Right atrium auricular region (tissue), 2 donors: ENCODE data around the gene TMEM150B. TPM values are rescaled to one million over a fixed set of nuclear protein-coding genes. Genes with fewer than 3 reads are reported as not detected.

ENCODE experiments used
- DNase-seq: peaks from one replicate; pipeline ENCODE4 v3.0.0-alpha.2; 2019; ENCODE audit warnings: low spot score
- H3K27ac ChIP-seq, 2 donors: fragments of 200-600 bp; sonication (generic); 1 replicate in 1 of 2; 2 replicates in 1 of 2; pipeline ENCODE4 v1.5.1; 2016 to 2019
- H3K27me3 ChIP-seq, 2 donors: fragments of 200-600 bp; sonication (generic); one replicate each; pipeline versions ENCODE4 v1.5.1 to v1.6.0; 2017 to 2019
- H3K36me3 ChIP-seq: fragments of 200-600 bp; sonication (generic); one replicate; pipeline ENCODE4 v1.5.1; 2016
- H3K4me1 ChIP-seq, 2 donors: fragments of 200-600 bp; sonication (generic); one replicate each; pipeline versions ENCODE4 v1.5.1 to v1.6.0; 2017 to 2019
- H3K4me3 ChIP-seq, 2 donors: fragments of 200-600 bp; sonication (generic); 1 replicate in 1 of 2; 2 replicates in 1 of 2; pipeline ENCODE4 v1.5.1; 2017 to 2019; ENCODE audit warnings: mild to moderate bottlenecking in 1 of 2, moderate library complexity in 1 of 2
- H3K9me3 ChIP-seq, 2 donors: fragments of 200-600 bp; sonication (generic); one replicate each; pipeline ENCODE4 v1.5.1; 2019
- total RNA-seq, 2 donors: library from RNA; depleted of rRNA; stranded (reverse); fragments of >200 nt; gene quantifications; one replicate each; pipeline ENCODE4 v1.1.0, GENCODE V29; 2016
- TF ChIP-seq, protein P1 (sequence below), 2 donors: fragments of 200-600 bp; sonication (generic); IDR thresholded peaks; one replicate each; pipeline ENCODE4 v1.5.1; 2019; ENCODE audit warnings: antibody characterized with exemption in 2 of 2

TMEM150B gene
- total RNA-seq, 2 donors from 2014 or later, result 3.3 TPM; not detected in 1

DNA sequence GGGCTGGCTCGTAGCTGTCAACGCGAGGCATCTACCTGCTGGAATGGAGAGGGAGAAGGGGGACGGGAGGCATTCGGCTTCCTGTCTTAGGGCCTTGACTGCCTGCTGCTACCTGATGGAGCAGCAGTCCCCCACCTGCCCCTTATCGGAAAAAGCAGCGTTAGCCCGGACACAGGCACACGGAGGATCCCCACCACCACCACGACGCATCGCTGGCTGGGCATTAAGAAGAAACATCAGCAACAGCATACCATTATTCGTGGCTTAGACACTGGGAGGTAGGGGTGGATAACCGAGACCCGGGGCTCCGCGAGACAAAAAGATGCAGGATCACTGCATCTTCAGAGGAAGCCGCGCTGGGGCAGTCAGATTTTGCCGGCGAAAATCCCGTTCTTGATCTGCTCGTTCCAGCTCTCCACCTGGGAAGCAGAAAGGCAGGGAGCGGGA, 28.2 kb upstream of the TMEM150B start:
- Histone ChIP-seq H3K4me3 (peak overlapping the region; percentile 18 to 45), H3K4me1 (peaks cover 0 to 23% of the 10 kb centered on the region in 2 donors), H3K27me3 (peaks cover 21 to 33% of the 10 kb centered on the region in 2 donors), H3K36me3 (no peaks in the 10 kb centered on the region), H3K9me3 (no peaks in the 10 kb centered on the region), H3K27ac (no peak overlapping the region)
- TF ChIP-seq, protein P1, sequence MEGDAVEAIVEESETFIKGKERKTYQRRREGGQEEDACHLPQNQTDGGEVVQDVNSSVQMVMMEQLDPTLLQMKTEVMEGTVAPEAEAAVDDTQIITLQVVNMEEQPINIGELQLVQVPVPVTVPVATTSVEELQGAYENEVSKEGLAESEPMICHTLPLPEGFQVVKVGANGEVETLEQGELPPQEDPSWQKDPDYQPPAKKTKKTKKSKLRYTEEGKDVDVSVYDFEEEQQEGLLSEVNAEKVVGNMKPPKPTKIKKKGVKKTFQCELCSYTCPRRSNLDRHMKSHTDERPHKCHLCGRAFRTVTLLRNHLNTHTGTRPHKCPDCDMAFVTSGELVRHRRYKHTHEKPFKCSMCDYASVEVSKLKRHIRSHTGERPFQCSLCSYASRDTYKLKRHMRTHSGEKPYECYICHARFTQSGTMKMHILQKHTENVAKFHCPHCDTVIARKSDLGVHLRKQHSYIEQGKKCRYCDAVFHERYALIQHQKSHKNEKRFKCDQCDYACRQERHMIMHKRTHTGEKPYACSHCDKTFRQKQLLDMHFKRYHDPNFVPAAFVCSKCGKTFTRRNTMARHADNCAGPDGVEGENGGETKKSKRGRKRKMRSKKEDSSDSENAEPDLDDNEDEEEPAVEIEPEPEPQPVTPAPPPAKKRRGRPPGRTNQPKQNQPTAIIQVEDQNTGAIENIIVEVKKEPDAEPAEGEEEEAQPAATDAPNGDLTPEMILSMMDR (IDR thresholded peaks at IDR 0.05), result no peak
- DNase-seq, result no peak

DNA sequence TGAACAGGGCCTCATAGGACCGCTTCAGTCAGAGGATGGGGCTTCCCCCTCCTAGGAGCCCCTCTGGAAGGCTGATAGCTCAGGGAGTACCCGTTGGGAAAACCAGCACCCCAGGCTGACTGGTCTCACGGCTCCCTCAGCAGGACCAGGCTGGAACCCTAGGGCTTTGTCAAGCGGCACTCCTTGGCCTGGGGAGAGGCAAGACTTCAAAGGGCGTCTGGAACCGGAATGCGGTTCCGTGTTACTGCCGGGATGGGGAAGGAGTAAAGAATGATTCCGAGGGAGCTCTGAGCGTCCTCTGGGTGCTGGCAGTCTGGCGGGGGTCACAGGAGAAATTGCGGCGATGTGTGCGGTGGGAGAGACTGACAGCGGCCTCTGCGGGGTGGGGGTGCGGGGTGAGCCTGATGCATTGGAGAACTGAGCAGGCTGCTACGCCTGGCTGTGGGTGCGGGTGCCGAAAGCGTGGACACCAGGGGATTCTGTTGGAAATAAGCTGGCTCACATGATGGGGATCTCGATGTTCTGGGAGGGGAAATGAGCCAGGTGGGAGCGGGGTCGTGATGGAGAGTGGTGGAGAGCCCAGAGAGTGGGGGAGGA, 27.5 kb upstream of the TMEM150B start:
- H3K36me3 ChIP-seq, result no peaks in the 10 kb centered on the region
- no peak overlapping the region for H3K4me3 ChIP-seq
- no peak for DNase-seq
- peaks cover 0 to 23% of the 10 kb centered on the region in 2 donors for H3K4me1 ChIP-seq
- TF ChIP-seq, protein P1 (IDR thresholded peaks at IDR 0.05), result no peak
- H3K9me3 ChIP-seq, result no peaks in the 10 kb centered on the region
- peaks cover 21 to 33% of the 10 kb centered on the region in 2 donors for H3K27me3 ChIP-seq
- no peak overlapping the region for H3K27ac ChIP-seq

DNA sequence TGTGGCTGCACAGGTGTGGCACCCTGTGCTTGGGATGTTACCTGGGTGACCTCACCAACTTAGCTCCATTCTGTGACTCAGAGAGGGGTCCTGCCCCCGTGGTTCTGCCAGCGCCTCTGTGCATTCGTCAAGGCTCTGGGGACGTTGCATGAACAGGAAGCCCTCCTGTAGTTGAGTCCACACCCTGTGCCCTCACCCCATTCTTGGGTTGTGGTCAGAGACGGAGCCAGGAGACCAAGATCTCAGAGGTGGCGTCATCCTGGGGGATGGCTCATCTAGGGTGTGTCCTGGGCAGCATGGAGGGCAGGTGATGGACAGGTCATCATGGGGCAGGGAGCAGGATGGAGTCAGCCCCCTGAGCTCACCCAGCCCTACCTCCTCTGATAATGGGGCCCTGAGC, 26.9 kb upstream of the TMEM150B start:
- peaks cover 0 to 23% of the 10 kb centered on the region in 2 donors for H3K4me1 ChIP-seq
- TF ChIP-seq, protein P1 (IDR thresholded peaks at IDR 0.05), result no peak
- peaks cover 3% of the 10 kb centered on the region for H3K36me3 ChIP-seq
- DNase-seq, result no peak
- H3K9me3 ChIP-seq, result no peaks in the 10 kb centered on the region
- H3K4me3 ChIP-seq, result no peak overlapping the region
- peaks cover 21 to 33% of the 10 kb centered on the region in 2 donors for H3K27me3 ChIP-seq
- no peak overlapping the region for H3K27ac ChIP-seq

DNA sequence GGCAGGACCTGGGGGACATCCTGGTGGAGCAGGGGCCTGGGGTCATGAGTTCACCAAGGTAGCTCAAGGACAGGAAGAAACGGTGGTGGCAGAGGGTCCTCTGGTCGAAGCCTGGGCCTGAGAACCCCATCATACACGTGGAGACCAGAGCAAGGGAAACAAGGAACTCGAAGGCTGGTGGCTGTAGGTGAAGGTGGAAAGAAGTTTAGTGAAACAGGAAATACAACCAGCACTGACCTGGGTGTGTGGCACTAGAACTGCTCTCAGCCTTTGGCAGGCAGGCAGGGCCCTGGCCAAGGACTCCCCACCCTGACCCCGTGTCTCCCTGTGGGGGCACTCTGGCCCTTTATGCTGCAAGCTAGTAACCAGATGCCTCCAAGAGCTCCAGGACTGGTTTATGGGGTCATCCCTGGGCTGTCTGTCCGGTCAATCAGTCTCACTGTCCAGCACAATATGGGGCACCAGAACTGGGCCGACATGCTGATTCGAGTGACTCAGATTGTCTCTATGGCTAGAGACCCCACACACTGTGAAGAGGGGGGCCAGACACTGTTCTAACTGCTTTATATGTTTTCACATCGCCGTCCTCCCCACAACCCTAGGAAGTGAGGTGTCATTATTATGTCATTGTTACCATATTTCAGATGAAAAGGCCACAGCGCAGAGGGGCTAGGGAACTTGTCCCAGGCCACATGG, 25.6 kb upstream of the TMEM150B start:
- H3K36me3 ChIP-seq, result peaks cover 4% of the 10 kb centered on the region
- no peaks in the 10 kb centered on the region for H3K9me3 ChIP-seq
- H3K4me1 ChIP-seq, result peaks cover 0 to 29% of the 10 kb centered on the region in 2 donors
- H3K27me3 ChIP-seq, result peaks cover 21 to 33% of the 10 kb centered on the region in 2 donors
- TF ChIP-seq, protein P1 (IDR thresholded peaks at IDR 0.05), result no peak
- no peak overlapping the region for H3K27ac ChIP-seq
- no peak for DNase-seq
- no peak overlapping the region for H3K4me3 ChIP-seq

DNA sequence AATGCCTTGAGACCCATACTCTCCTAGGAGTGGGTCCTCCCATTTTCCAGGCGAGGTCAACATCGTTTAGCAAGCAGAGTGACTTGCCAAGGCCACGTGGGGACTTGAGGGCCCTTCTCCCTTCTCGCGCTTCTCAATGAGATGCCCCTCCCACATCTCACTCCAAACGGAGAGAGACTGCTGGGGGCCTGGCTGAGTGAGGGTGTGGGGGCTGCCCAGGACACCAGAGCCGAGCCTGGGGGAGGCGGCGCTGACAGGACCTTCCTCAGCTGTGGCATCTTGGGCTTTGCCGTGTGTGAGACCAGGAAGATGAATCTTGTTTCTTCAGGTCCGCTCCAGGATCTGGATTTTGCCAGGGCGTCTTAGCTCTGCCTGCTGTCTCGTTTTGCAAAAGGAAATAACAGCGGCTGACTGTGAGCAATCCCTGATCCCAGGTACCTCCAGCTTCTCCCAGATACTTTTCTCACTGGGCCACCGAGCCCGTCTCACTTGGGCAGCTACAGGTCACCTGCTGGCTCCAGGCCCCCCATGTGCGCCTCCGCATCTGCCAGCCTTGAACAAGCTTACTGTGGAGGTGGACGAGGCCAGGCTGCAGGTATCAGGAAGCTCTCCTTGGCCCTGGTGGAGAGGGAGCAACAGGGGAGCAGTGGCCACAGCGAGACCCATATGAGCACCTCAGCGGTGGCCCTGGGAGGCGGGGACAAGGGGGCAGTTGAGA, 23.3 kb upstream of the TMEM150B start:
- H3K36me3 ChIP-seq, result peaks cover 4% of the 10 kb centered on the region
- no peak overlapping the region for H3K27ac ChIP-seq
- no peaks in the 10 kb centered on the region for H3K9me3 ChIP-seq
- peaks cover 0 to 14% of the 10 kb centered on the region in 2 donors for H3K4me1 ChIP-seq
- no peak for DNase-seq
- H3K4me3 ChIP-seq, result no peak overlapping the region
- H3K27me3 ChIP-seq, result peaks cover 18 to 20% of the 10 kb centered on the region in 2 donors
- TF ChIP-seq, protein P1 (IDR thresholded peaks at IDR 0.05), result no peak
